A673 (cell line): ENCODE results near the gene DDX39B. TPM values are rescaled to one million over a fixed set of nuclear protein-coding genes. Genes with fewer than 3 reads are reported as not detected.

Experiments used
- BruUV-seq: library from RNA; stranded (reverse); fragments of 400-500 nt; replicated peaks from 2 replicates; lab custom pipeline; 2021; lab: Mats Ljungman, UMichigan
- CTCF ChIA-PET: fragments of 300-600 bp; sonication (Branson Sonifier 250); formaldehyde crosslinking; loops from one replicate; lab custom pipeline; 2022; ENCODE audit warnings: antibody characterized with exemption; lab: Charles Lee
- POLR2A ChIA-PET: fragments of 300-600 bp; sonication (Branson Sonifier 250); formaldehyde crosslinking; loops from one replicate; lab custom pipeline; 2022; ENCODE audit warnings: antibody characterized with exemption; ENCODE audit not compliant: low non-redundant PET; lab: Charles Lee
- DNase-seq: peaks from one replicate; pipeline ENCODE4 v3.0.0-alpha.2; 2015; ENCODE audit warnings: low spot score
- H3K27ac ChIP-seq: fragments of 200-600 bp; sonication (generic); 2 replicates; pipeline ENCODE4 v1.5.1; 2016; ENCODE audit warnings: mixed run types, low read depth, mild to moderate bottlenecking, mixed read lengths, antibody characterized with exemption, low read length; ENCODE audit not compliant: poor library complexity, severe bottlenecking
- H3K27me3 ChIP-seq: fragments of 200-600 bp; sonication (generic); replicated peaks from 2 replicates; pipeline ENCODE4 v1.6.1; 2017; ENCODE audit warnings: mixed run types, low read depth, mild to moderate bottlenecking, mixed read lengths, antibody characterized with exemption, low read length; ENCODE audit not compliant: insufficient read depth, poor library complexity
- H3K36me3 ChIP-seq: fragments of 200-600 bp; sonication (generic); 2 replicates; pipeline ENCODE4 v1.6.1; 2016; ENCODE audit warnings: mixed run types, mild to moderate bottlenecking, mixed read lengths, antibody characterized with exemption, low read length; ENCODE audit not compliant: insufficient read depth, poor library complexity, severe bottlenecking
- H3K4me1 ChIP-seq: fragments of 200-600 bp; sonication (generic); 2 replicates; pipeline ENCODE4 v1.6.1; 2017; ENCODE audit warnings: mixed run types, mild to moderate bottlenecking, mixed read lengths, antibody characterized with exemption, low read length; ENCODE audit not compliant: insufficient read depth, poor library complexity, severe bottlenecking
- H3K4me3 ChIP-seq: fragments of 200-600 bp; sonication (generic); 2 replicates; pipeline ENCODE4 v1.5.1; 2016; ENCODE audit warnings: low read depth, mixed run types, mild to moderate bottlenecking, mixed read lengths, low read length; ENCODE audit not compliant: poor library complexity, severe bottlenecking
- H3K9me3 ChIP-seq: fragments of 200-600 bp; sonication (generic); 2 replicates; pipeline ENCODE4 v1.6.1; 2016; ENCODE audit warnings: mixed run types, low read depth, mild to moderate bottlenecking, mixed read lengths, antibody characterized with exemption, low read length; ENCODE audit not compliant: poor library complexity, severe bottlenecking
- EZH2 ChIP-seq: fragments of 200-600 bp; sonication (generic); IDR thresholded peaks from 2 replicates; pipeline ENCODE4 v1.6.1; 2017; ENCODE audit warnings: borderline replicate concordance, low read depth, mild to moderate bottlenecking, mixed read lengths, antibody characterized with exemption, low read length; ENCODE audit not compliant: poor library complexity, severe bottlenecking
- intact Hi-C: fragments of 100-400 bp; cut with micrococcal nuclease; formaldehyde crosslinking; loops from one replicate; pipeline ENCODE4 v1.10.0; 2022; ENCODE audit not compliant: unreplicated experiment
- total RNA-seq: library from RNA; stranded (reverse); gene quantifications from 2 replicates; pipeline ENCODE4 v1.2.3, GENCODE V29; 2021
- TF ChIP-seq, protein P1 (sequence below): fragments of 300-800, 200-600 bp; sonication (generic); conservative IDR thresholded peaks from 2 replicates; pipeline ENCODE4 v1.5.1; 2017; ENCODE audit warnings: low read depth, mild to moderate bottlenecking, antibody characterized with exemption, low read length, moderate library complexity, mixed read lengths

Gene DDX39B
- total RNA-seq, 1 experiment from 2014 or later = 558 TPM

- H3K4me3 ChIP-seq = no peak within 1 kb of the TSS
- no peak for DNase-seq
- peaks cover 5% of the 10 kb centered on the region for H3K4me1 ChIP-seq
- ChIA-PET CTCF (no interaction called here), POLR2A (no interaction called here)
- no TSS peak for BruUV-seq
- no peak within 1 kb of the TSS for H3K27ac ChIP-seq
- no peaks in the 10 kb centered on the region for H3K27me3 ChIP-seq
- H3K9me3 ChIP-seq = no peaks in the 10 kb centered on the region
- TF ChIP-seq, protein P1, sequence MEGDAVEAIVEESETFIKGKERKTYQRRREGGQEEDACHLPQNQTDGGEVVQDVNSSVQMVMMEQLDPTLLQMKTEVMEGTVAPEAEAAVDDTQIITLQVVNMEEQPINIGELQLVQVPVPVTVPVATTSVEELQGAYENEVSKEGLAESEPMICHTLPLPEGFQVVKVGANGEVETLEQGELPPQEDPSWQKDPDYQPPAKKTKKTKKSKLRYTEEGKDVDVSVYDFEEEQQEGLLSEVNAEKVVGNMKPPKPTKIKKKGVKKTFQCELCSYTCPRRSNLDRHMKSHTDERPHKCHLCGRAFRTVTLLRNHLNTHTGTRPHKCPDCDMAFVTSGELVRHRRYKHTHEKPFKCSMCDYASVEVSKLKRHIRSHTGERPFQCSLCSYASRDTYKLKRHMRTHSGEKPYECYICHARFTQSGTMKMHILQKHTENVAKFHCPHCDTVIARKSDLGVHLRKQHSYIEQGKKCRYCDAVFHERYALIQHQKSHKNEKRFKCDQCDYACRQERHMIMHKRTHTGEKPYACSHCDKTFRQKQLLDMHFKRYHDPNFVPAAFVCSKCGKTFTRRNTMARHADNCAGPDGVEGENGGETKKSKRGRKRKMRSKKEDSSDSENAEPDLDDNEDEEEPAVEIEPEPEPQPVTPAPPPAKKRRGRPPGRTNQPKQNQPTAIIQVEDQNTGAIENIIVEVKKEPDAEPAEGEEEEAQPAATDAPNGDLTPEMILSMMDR = no peak
- no peak for TF ChIP-seq EZH2
- H3K36me3 ChIP-seq = no peaks in the 10 kb centered on the region
- intact Hi-C loops = no loop called here
These were observed 30.5 kb upstream of the DDX39B start, which contains the start of gene LTA for GRCh38 chr6:31572041-31572911. Gene LTA (plus strand): TSS chr6:31572289. CDS start chr6:31572743, 454 bp downstream.

- TF ChIP-seq, protein P1 = no peak
- no peak for TF ChIP-seq EZH2
These were observed 28.2 kb upstream of the DDX39B start for GRCh38 chr6:31569861-31570536.

GRCh38 chr6:31568537-31568961, 26.7 kb upstream of the DDX39B start:
- Histone ChIP-seq H3K4me1 (no peaks in the 10 kb centered on the region), H3K4me3 (no peak overlapping the region), H3K27me3 (no peaks in the 10 kb centered on the region), H3K36me3 (no peaks in the 10 kb centered on the region), H3K9me3 (no peaks in the 10 kb centered on the region), H3K27ac (no peak overlapping the region)
- ChIA-PET CTCF (interaction anchor here (1.1 to 1.2 kb wide), 2 partner anchors 29 to 30 kb away, joined by 3 to 5 read pairs; no protein-coding TSS in a partner anchor), POLR2A (no interaction called here)
- TF ChIP-seq, protein P1 = no peak
- TF ChIP-seq EZH2 = no peak
- no peak for DNase-seq
- no TSS peak for BruUV-seq
- intact Hi-C loops = no loop called here

More at GRCh38 chr6:31569861-31570536, 28.2 kb upstream of the DDX39B start:
- Histone ChIP-seq H3K27me3 (no peaks in the 10 kb centered on the region), H3K4me3 (no peak overlapping the region), H3K9me3 (no peaks in the 10 kb centered on the region), H3K27ac (no peak overlapping the region), H3K36me3 (no peaks in the 10 kb centered on the region), H3K4me1 (peaks cover 2% of the 10 kb centered on the region)
- ChIA-PET POLR2A (no interaction called here), CTCF (no interaction called here)
- intact Hi-C loops = no loop called here
- DNase-seq = no peak
- no TSS peak for BruUV-seq
